GM23338 (cell line): ENCODE results near the gene SBF2.

Source experiments
- CREB1 ChIP-seq: fragments of 250-450 bp; sonication (Bioruptor Pico); IDR thresholded peaks from 2 replicates; pipeline ENCODE4 v1.5.0; 2020; ENCODE audit warnings: low read depth, mild to moderate bottlenecking, moderate library complexity
- EZH2 ChIP-seq: fragments of 200-600 bp; sonication (generic); IDR thresholded peaks from one replicate; pipeline ENCODE4 v1.8.0; 2017; ENCODE audit warnings: antibody characterized with exemption, mild to moderate bottlenecking, low read depth; ENCODE audit not compliant: unreplicated experiment
- EZH2phosphoT487 ChIP-seq: fragments of 200-600 bp; sonication (generic); IDR thresholded peaks from one replicate; pipeline ENCODE4 v1.8.1; 2018; ENCODE audit warnings: antibody characterized with exemption; ENCODE audit not compliant: unreplicated experiment
- POLR2AphosphoS5 ChIP-seq: IDR thresholded peaks from 2 replicates; pipeline ENCODE4 v1.6.1; 2016; ENCODE audit warnings: antibody characterized with exemption, low read depth
- ZNF331 ChIP-seq: fragments of 250-450 bp; sonication (Bioruptor Pico); IDR thresholded peaks from 2 replicates; pipeline ENCODE4 v1.5.0; 2020; ENCODE audit warnings: low read depth, mild to moderate bottlenecking, moderate library complexity
- TF ChIP-seq, protein P1 (sequence below), 2 experiments: fragments of 200-600 bp in 1 of 2; sonication (generic) in 1 of 2; conservative IDR thresholded peaks; 2 replicates each; pipeline versions ENCODE4 v1.5.1 to v1.6.1; 2016 to 2017; ENCODE audit warnings: antibody characterized with exemption in 2 of 2, low read depth in 2 of 2, mild to moderate bottlenecking in 2 of 2, moderate library complexity in 1 of 2

DNA sequence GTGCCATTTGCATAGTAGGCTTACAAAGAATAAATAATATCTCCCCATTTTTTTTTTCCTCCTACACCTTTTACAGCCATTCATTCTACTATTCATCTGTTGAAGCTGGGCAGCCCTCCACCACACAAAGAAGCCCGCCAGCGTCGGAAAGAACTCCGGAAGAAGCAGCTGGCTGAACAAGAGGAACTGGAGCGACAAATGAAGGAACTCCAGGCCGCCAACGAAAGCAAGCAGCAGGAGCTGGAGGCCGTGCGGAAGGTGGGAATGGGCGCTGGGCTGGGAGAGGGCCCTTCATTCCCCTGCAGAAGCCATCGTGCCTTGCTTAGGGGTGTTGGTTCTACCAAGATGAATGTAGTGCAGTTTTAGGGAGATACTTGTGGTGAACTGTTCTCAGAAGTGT lies 561.6 kb downstream of the SBF2 start:
- TF ChIP-seq, protein P1, sequence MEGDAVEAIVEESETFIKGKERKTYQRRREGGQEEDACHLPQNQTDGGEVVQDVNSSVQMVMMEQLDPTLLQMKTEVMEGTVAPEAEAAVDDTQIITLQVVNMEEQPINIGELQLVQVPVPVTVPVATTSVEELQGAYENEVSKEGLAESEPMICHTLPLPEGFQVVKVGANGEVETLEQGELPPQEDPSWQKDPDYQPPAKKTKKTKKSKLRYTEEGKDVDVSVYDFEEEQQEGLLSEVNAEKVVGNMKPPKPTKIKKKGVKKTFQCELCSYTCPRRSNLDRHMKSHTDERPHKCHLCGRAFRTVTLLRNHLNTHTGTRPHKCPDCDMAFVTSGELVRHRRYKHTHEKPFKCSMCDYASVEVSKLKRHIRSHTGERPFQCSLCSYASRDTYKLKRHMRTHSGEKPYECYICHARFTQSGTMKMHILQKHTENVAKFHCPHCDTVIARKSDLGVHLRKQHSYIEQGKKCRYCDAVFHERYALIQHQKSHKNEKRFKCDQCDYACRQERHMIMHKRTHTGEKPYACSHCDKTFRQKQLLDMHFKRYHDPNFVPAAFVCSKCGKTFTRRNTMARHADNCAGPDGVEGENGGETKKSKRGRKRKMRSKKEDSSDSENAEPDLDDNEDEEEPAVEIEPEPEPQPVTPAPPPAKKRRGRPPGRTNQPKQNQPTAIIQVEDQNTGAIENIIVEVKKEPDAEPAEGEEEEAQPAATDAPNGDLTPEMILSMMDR (conservative IDR thresholded peaks at IDR 0.05; ENCODE audit: low read depth in 2 of 2) = no peak
- no peak for TF ChIP-seq EZH2
- TF ChIP-seq ZNF331 (CRISPR knock-in tag) = no peak
- no peak for TF ChIP-seq POLR2AphosphoS5
- TF ChIP-seq EZH2phosphoT487 = no peak
- no peak for TF ChIP-seq CREB1 (CRISPR knock-in tag)
